Measurements from ENCODE around the gene PDE4B. TPM values are rescaled to one million over a fixed set of nuclear protein-coding genes. Genes with fewer than 3 reads are reported as not detected.

The PDE4B gene
- total and polyA plus RNA-seq, 10 of the 15 experiments (the other 5 are each of a cell fraction or from before 2014, with no cell fraction given): 3.0 to 13.2 (median 5.7) TPM

DNA sequence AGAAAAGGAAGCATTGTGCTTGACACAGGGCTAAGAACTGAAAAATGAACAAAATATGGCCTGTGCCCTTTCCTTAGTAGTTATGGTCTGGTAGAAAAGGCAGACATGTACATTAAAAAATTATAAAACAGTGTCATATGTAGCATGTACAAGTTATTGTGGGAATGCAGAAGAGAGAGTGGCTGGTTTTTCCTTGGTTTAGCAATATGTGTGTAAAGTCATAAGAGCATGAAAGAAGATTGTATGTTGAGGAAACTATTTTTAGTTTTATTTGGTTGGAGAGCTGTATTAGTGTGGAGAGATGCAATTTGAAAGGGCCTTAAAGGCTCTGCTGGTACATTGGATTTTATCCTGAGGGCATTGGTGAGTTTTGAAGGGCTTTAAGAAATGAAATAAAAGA lies 145.8 kb downstream of the PDE4B start:
- no peaks in the 10 kb centered on the region for H3K36me3 ChIP-seq (ENCODE audit: control insufficient read depth in 2 of 2, insufficient read depth in 2 of 2, low read length in 1 of 2)
- in situ Hi-C loops (cut with MboI): no loop called here
- no peaks in the 10 kb centered on the region for H3K27me3 ChIP-seq (replicated peaks in 1 of 2; ENCODE audit: control insufficient read depth in 2 of 2, insufficient read depth in 2 of 2, low read length in 1 of 2)
- no peaks in the 10 kb centered on the region for H4K20me1 ChIP-seq (ENCODE audit: control insufficient read depth, insufficient read depth)
- intact Hi-C loops (cut with micrococcal nuclease; ENCODE audit: unreplicated experiment): no loop called here
- H3K4me2 ChIP-seq (ENCODE audit: control insufficient read depth, insufficient read depth): no peak overlapping the region
- POLR2A ChIA-PET: no interaction called here
- no peak overlapping the region for H3K27ac ChIP-seq (ENCODE audit: control insufficient read depth, insufficient read depth)
- H2AFZ ChIP-seq (ENCODE audit: control insufficient read depth, low read depth, low read length): no peak overlapping the region
- no peak overlapping the region for H3K4me3 ChIP-seq
- no TSS peak for BruUV-seq (replicated peaks)
- FAIRE-seq (no peak), ATAC-seq (no peak), DNase-seq (ENCODE audit: low read depth, low spot score) (no peak)
- RAD21 ChIA-PET (ENCODE audit: unreplicated experiment): no interaction called here
- H3K9me3 ChIP-seq (replicated peaks; ENCODE audit: control insufficient read depth, insufficient read depth, low read length): no peaks in the 10 kb centered on the region
- CTCF ChIA-PET: no interaction called here
- H3K9ac ChIP-seq (ENCODE audit: control insufficient read depth, insufficient read depth, low read length): no peak overlapping the region
- H3K4me1 ChIP-seq (ENCODE audit: control insufficient read depth, insufficient read depth, low read length): no peaks in the 10 kb centered on the region
- no peaks in the 10 kb centered on the region for H3K79me2 ChIP-seq (ENCODE audit: control insufficient read depth, insufficient read depth, low read length)
- SMC1A ChIA-PET (ENCODE audit: uncharacterized antibody, unreplicated experiment): no interaction called here
- TF ChIP-seq E2F4 (IDR thresholded peaks at IDR 0.05; ENCODE audit: low read depth, low read length) (no peak), ZNF592 (IDR thresholded peaks at IDR 0.05) (no peak), SKIL (IDR thresholded peaks at IDR 0.05; ENCODE audit: low read depth, poor library complexity, severe bottlenecking) (no peak), ASH2L (IDR thresholded peaks at IDR 0.05; ENCODE audit: borderline replicate concordance, low read depth) (no peak), RELA (IDR thresholded peaks at IDR 0.05; ENCODE audit: borderline replicate concordance, partially characterized antibody) (no peak), ZNF207 (IDR thresholded peaks at IDR 0.05; ENCODE audit: borderline replicate concordance) (no peak), PAX8 (IDR thresholded peaks at IDR 0.05) (no peak), IKZF2 (IDR thresholded peaks at IDR 0.05) (no peak), POLR2AphosphoS2 (IDR thresholded peaks at IDR 0.05; ENCODE audit: low read depth, low read length) (no peak), NFXL1 (IDR thresholded peaks at IDR 0.05; ENCODE audit: borderline replicate concordance) (no peak), EP300 (IDR thresholded peaks at IDR 0.05; ENCODE audit: borderline replicate concordance in 1 of 2, control insufficient read depth in 1 of 2, low read depth in 2 of 2, low read length in 2 of 2) (no peak)
- TF ChIP-seq, protein P1, sequence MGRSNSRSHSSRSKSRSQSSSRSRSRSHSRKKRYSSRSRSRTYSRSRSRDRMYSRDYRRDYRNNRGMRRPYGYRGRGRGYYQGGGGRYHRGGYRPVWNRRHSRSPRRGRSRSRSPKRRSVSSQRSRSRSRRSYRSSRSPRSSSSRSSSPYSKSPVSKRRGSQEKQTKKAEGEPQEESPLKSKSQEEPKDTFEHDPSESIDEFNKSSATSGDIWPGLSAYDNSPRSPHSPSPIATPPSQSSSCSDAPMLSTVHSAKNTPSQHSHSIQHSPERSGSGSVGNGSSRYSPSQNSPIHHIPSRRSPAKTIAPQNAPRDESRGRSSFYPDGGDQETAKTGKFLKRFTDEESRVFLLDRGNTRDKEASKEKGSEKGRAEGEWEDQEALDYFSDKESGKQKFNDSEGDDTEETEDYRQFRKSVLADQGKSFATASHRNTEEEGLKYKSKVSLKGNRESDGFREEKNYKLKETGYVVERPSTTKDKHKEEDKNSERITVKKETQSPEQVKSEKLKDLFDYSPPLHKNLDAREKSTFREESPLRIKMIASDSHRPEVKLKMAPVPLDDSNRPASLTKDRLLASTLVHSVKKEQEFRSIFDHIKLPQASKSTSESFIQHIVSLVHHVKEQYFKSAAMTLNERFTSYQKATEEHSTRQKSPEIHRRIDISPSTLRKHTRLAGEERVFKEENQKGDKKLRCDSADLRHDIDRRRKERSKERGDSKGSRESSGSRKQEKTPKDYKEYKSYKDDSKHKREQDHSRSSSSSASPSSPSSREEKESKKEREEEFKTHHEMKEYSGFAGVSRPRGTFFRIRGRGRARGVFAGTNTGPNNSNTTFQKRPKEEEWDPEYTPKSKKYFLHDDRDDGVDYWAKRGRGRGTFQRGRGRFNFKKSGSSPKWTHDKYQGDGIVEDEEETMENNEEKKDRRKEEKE (IDR thresholded peaks at IDR 0.05): no peak
- TF ChIP-seq, protein P2, sequence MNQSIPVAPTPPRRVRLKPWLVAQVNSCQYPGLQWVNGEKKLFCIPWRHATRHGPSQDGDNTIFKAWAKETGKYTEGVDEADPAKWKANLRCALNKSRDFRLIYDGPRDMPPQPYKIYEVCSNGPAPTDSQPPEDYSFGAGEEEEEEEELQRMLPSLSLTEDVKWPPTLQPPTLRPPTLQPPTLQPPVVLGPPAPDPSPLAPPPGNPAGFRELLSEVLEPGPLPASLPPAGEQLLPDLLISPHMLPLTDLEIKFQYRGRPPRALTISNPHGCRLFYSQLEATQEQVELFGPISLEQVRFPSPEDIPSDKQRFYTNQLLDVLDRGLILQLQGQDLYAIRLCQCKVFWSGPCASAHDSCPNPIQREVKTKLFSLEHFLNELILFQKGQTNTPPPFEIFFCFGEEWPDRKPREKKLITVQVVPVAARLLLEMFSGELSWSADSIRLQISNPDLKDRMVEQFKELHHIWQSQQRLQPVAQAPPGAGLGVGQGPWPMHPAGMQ (IDR thresholded peaks at IDR 0.05; ENCODE audit: borderline replicate concordance): no peak

Data from GM12878 (cell line).